Right lobe of liver (tissue), 6 donors: ENCODE data around the gene ROGDI. TPM values are rescaled to one million over a fixed set of nuclear protein-coding genes. Genes with fewer than 3 reads are reported as not detected.

Experiments used
- ATAC-seq, 4 donors: fragments of 200-7000 bp; cut with Tn5 transposase; one replicate each; pipeline ENCODE4 v1.9.1; 2020; ENCODE audit warnings: mild to moderate bottlenecking in 4 of 4, moderate library complexity in 4 of 4
- DNase-seq, 3 donors: peaks; one replicate each; pipeline ENCODE4 v3.0.0-alpha.2; 2020
- H3K27ac ChIP-seq, 3 donors: fragments of 200-600 bp; one replicate each; pipeline ENCODE4 v1.8.0; 2022
- H3K27me3 ChIP-seq, 2 donors: fragments of 200-600 bp; one replicate each; pipeline ENCODE4 v1.8.0; 2022
- H3K36me3 ChIP-seq, 4 donors: fragments of 200-600 bp; sonication (generic) in 1 of 4; one replicate each; pipeline versions ENCODE4 v1.5.1 to v1.8.0; 2017 to 2022; ENCODE audit warnings: control low read depth in 1 of 4
- H3K4me1 ChIP-seq, 4 donors: fragments of 200-600 bp; sonication (generic) in 1 of 4; one replicate each; pipeline versions ENCODE4 v1.5.1 to v1.8.0; 2017 to 2022; ENCODE audit warnings: control low read depth in 1 of 4
- H3K4me3 ChIP-seq, 3 donors: fragments of 200-600 bp; one replicate each; pipeline ENCODE4 v1.8.0; 2022
- H3K9me3 ChIP-seq, 4 donors: fragments of 200-600 bp; sonication (generic) in 1 of 4; one replicate each; pipeline versions ENCODE4 v1.5.1 to v1.8.0; 2017 to 2022; ENCODE audit warnings: control low read depth in 1 of 4
- POLR2A ChIP-seq: fragments of 450-650 bp; IDR thresholded peaks from one replicate; pipeline ENCODE4 v1.6.1; 2017; ENCODE audit warnings: antibody characterized with exemption, mild to moderate bottlenecking
- WGBS: methylation state at CpG from one replicate; pipeline ENCODE4 v1.1.6; 2018; ENCODE audit warnings: low coverage, low lambda C conversion rate; ENCODE audit not compliant: insufficient coverage; ENCODE audit errors: missing lambda C conversion rate; 5-methylcytosine and 5-hydroxymethylcytosine counted together
- intact Hi-C, 2 donors: fragments of 100-400 bp; cut with DNase I; formaldehyde crosslinking; loops; one replicate each; pipeline versions ENCODE4 v1.11.2 to v1.14.1; 2022
- total RNA-seq, 6 experiments: library from RNA; depleted of rRNA in 2 of 6; stranded (reverse); fragments of >200 nt in 2 of 6; fragmentation: NEBNext Ultra II Directional in 3 of 6; extraction: Animal tissue kit (Norgen Biotek cat#: 25700) in 3 of 6; gene quantifications; one replicate each; pipeline versions ENCODE4 v1.1.0 to v1.2.4, GENCODE V29; 2016 to 2023
- TF ChIP-seq, protein P1 (sequence below), 4 donors: fragments of 200-600 bp in 3 of 4; fragments of 450-650 bp in 1 of 4; IDR thresholded peaks; one replicate each; pipeline versions ENCODE4 v1.5.1 to v1.8.0; 2016 to 2022; ENCODE audit warnings: antibody characterized with exemption in 4 of 4, mild to moderate bottlenecking in 2 of 4
- donor health status: DM: no; HTN: yes; CAD: no.
- donor health status: DM: no; HTN: no; CAD: no.
- donor health status: DM: no; HTN: no; CAD: no.
- donor health status: DM: no; HTN: yes; CAD: no.
- donor health status: DM: no; HTN: yes; CAD: no.

ROGDI gene
- total RNA-seq, 6 experiments from 2014 or later = 8.3 to 24.2 (median 14.0) TPM

DNA sequence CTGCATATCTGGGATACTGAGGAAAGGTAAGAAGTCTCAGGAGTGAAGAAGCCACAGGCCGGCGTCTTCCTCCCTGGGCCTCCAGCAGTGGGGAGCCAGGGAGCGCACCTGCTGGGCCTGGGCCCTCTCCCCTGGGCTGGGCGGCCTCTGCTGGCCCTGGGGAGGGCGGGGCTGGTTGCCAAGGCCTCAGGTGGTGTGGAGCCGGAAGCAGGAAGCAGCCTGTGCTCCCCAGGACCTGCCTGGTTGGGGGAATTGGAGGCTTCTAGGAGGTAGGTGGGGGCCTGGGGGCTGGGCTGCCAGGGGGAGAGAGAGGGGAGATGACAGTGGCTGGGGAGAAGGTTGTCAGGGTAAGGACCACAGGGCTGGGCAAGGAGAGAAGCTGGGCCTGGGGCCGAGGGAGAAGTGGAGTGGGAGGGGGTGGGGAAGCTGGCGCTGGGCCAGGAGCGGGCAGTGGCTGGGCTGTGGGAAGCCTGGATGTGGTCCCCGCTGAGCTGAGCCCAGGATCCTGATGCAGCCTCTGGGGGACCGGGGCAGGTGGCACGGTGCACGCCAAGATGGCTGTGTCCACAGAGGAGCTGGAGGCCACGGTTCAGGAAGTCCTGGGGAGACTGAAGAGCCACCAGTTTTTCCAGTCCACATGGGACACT lies 7.1 kb downstream of the ROGDI start, which contains the start of gene SMIM22:
SMIM22 (plus strand) TSS at position 189 of the 647 bp plus-strand sequence; CDS start at position 555, 366 bp downstream.
- Histone ChIP-seq H3K4me3 (no peak within 1 kb of the TSS), H3K36me3 (peaks cover 0 to 6% (median 0%) of the 10 kb centered on the region in 4 donors), H3K27ac (no peak within 1 kb of the TSS), H3K4me1 (no peaks in the 10 kb centered on the region), H3K9me3 (no peaks in the 10 kb centered on the region), H3K27me3 (no peaks in the 10 kb centered on the region)
- intact Hi-C loops = no loop called here
- DNase-seq (no peak), ATAC-seq (peak in 1 of 4 donors; percentile 8)
- 80% methylated on average over 4 of the region's 14 CpGs for WGBS
- TF ChIP-seq, protein P1, sequence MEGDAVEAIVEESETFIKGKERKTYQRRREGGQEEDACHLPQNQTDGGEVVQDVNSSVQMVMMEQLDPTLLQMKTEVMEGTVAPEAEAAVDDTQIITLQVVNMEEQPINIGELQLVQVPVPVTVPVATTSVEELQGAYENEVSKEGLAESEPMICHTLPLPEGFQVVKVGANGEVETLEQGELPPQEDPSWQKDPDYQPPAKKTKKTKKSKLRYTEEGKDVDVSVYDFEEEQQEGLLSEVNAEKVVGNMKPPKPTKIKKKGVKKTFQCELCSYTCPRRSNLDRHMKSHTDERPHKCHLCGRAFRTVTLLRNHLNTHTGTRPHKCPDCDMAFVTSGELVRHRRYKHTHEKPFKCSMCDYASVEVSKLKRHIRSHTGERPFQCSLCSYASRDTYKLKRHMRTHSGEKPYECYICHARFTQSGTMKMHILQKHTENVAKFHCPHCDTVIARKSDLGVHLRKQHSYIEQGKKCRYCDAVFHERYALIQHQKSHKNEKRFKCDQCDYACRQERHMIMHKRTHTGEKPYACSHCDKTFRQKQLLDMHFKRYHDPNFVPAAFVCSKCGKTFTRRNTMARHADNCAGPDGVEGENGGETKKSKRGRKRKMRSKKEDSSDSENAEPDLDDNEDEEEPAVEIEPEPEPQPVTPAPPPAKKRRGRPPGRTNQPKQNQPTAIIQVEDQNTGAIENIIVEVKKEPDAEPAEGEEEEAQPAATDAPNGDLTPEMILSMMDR (IDR thresholded peaks at IDR 0.05) = no peak
- TF ChIP-seq POLR2A = no peak

DNA sequence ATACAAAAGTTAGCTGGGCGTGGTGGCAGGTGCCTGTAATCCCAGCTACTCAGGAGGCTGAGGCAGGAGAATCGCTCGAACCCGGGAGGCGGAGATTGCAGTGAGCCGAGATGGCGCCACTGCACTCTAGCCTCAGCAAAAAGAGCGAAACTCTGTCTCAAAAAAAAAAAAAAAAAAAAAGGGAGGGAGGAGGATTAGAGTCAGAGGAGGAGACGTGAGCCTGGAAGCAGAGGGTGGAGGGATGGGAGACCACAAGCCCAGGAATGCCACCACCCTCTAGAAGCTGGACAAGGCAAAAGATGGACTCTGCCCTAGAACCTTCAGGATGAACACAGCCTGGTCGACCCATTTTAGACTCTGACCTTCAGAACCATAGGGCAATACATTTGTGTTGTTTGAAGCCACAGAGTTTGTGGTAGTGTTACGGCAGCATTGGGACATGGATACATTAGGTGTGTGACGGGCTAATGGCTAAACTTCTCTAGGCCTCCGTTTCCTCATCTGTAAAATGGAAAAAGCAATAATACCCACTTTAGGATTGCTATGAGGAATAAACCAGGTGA lies 9.4 kb downstream of the ROGDI start:
- Histone ChIP-seq H3K27ac (no peak overlapping the region), H3K4me1 (peaks cover 0 to 12% (median 0%) of the 10 kb centered on the region in 4 donors), H3K27me3 (no peaks in the 10 kb centered on the region), H3K4me3 (no peak overlapping the region), H3K36me3 (peaks cover 0 to 6% (median 0%) of the 10 kb centered on the region in 4 donors), H3K9me3 (no peaks in the 10 kb centered on the region)
- ATAC-seq = peak in 1 of 4 donors; percentile 31
- DNase-seq = no peak
- 69% methylated on average over 9 of the region's 13 CpGs for WGBS
- TF ChIP-seq POLR2A = no peak
- TF ChIP-seq, protein P1 (IDR thresholded peaks at IDR 0.05) = no peak
- intact Hi-C loops = no loop called here

DNA sequence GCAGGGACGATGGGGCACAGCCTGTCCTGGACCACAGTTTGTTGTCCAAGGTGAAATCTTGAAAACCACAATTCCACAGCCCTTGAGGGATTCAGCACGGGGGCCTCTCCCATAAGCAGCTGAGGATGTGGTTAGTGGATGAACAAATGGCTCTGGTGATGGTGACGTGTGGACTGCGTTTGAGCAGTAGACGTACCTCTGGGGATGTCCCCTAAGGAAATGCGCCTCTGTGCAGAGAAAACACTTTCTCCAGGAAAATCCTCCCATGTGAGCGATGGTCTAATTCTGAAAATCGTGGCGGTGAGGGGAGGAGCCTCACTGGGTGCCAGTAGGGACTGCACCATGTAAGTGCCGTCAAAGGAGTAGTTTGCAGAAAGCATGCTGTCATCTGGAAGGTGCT lies 11.6 kb downstream of the ROGDI start:
- ATAC-seq (no peak), DNase-seq (no peak)
- Histone ChIP-seq H3K27me3 (no peaks in the 10 kb centered on the region), H3K27ac (no peak overlapping the region), H3K36me3 (no peaks in the 10 kb centered on the region), H3K9me3 (no peaks in the 10 kb centered on the region), H3K4me3 (no peak overlapping the region), H3K4me1 (peaks cover 0 to 14% (median 0%) of the 10 kb centered on the region in 4 donors)
- no peak for TF ChIP-seq POLR2A
- TF ChIP-seq, protein P1 (IDR thresholded peaks at IDR 0.05) = no peak
- WGBS = 50% methylated on average over 1 of the region's 10 CpGs
- intact Hi-C loops = no loop called here

DNA sequence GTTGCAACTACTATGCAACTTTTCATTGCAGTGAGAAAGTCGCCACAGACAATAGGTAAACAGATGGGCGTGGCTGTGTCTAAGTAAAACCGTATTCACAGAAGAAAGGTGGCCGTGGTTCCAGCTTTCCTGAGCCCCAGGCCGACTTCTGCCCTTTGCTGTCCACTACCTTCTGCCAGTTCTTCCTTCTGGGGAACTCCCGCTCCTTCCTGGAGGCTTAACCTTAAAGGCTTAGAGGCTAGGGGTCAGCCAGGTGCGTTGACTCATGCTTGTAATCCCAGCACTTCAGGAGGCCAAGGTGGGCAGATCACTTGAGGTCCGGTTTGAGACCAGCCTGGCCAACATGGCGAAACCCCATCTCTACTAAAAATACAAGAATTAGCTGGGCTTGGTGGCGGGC lies 12.2 kb downstream of the ROGDI start:
- no peak for ATAC-seq
- 83% methylated on average over 9 of the region's 10 CpGs for WGBS

More for the DNA sequence above, 12.2 kb downstream of the ROGDI start:
- Histone ChIP-seq H3K9me3 (no peaks in the 10 kb centered on the region), H3K27ac (no peak overlapping the region), H3K27me3 (no peaks in the 10 kb centered on the region), H3K36me3 (no peaks in the 10 kb centered on the region), H3K4me3 (no peak overlapping the region), H3K4me1 (peaks cover 0 to 14% (median 0%) of the 10 kb centered on the region in 4 donors)
- intact Hi-C loops = no loop called here
- no peak for DNase-seq
- TF ChIP-seq, protein P1 (IDR thresholded peaks at IDR 0.05) = no peak
- TF ChIP-seq POLR2A = no peak
